B cell (primary cell): ENCODE results near the gene TES. TPM values are rescaled to one million over a fixed set of nuclear protein-coding genes. Genes with fewer than 3 reads are reported as not detected.

ENCODE experiments used
- ATAC-seq: fragments of 200-7000 bp; cut with Tn5 transposase; one replicate; pipeline ENCODE4 v1.10.0; 2021; ENCODE audit warnings: low read depth, mild to moderate bottlenecking, moderate number of reproducible peaks, moderate library complexity
- CTCF ChIA-PET: fragments of 350-600 bp; sonication (Branson Sonifier 250); formaldehyde crosslinking; loops from one replicate; lab custom pipeline; 2021; ENCODE audit warnings: antibody characterized with exemption, inconsistent platforms; lab: Charles Lee
- POLR2A ChIA-PET: fragments of 350-600 bp; sonication (Branson Sonifier 250); formaldehyde crosslinking; loops from one replicate; lab custom pipeline; 2021; ENCODE audit warnings: antibody characterized with exemption; lab: Charles Lee
- DNase-seq: peaks from one replicate; pipeline ENCODE4 v3.0.0; 2013
- H2AFZ ChIP-seq: 2 replicates; pipeline ENCODE4 v1.6.1; 2012; ENCODE audit warnings: mild to moderate bottlenecking, low read depth, low read length; ENCODE audit not compliant: insufficient read depth, poor library complexity, severe bottlenecking
- H3K27ac ChIP-seq, 2 donors: 1 replicate in 1 of 2; 2 replicates in 1 of 2; pipeline ENCODE4 v1.5.1; 2012 to 2013; ENCODE audit warnings: low read length in 2 of 2, mild to moderate bottlenecking in 2 of 2, moderate library complexity in 1 of 2
- H3K27me3 ChIP-seq, 4 experiments: fragments of 200-600 bp in 1 of 4; sonication (generic) in 1 of 4; replicated peaks in 1 of 4; 1 replicate in 2 of 4; 2 replicates in 2 of 4; pipeline versions ENCODE4 v1.6.1 to v1.7.0; 2013 to 2016; ENCODE audit warnings: low read length in 3 of 4, mild to moderate bottlenecking in 2 of 4, mixed read lengths in 1 of 4, moderate library complexity in 1 of 4; ENCODE audit not compliant: insufficient read depth in 4 of 4, control insufficient read depth in 3 of 4; ENCODE audit errors: control extremely low read depth in 1 of 4
- H3K36me3 ChIP-seq, 2 experiments: replicated peaks in 1 of 2; 1 replicate in 1 of 2; 2 replicates in 1 of 2; pipeline versions ENCODE4 v1.6.1 to v1.7.1; 2013; ENCODE audit warnings: low read length in 1 of 2; ENCODE audit not compliant: insufficient read depth in 2 of 2, control insufficient read depth in 1 of 2; ENCODE audit errors: control extremely low read depth in 1 of 2, extremely low read depth in 1 of 2
- H3K4me1 ChIP-seq, 2 donors: fragments of 200-600 bp in 1 of 2; sonication (generic) in 1 of 2; 1 replicate in 1 of 2; 2 replicates in 1 of 2; pipeline versions ENCODE4 v1.5.1 to v1.6.1; 2013 to 2017; ENCODE audit warnings: low read length in 2 of 2; ENCODE audit not compliant: control insufficient read depth in 2 of 2, insufficient read depth in 2 of 2
- H3K4me2 ChIP-seq: replicated peaks from 2 replicates; pipeline ENCODE3; 2012; ENCODE audit warnings: mild to moderate bottlenecking, low read depth, low read length; ENCODE audit not compliant: poor library complexity, severe bottlenecking
- H3K4me3 ChIP-seq, 5 experiments: fragments of 200-600 bp in 1 of 5; sonication (generic) in 1 of 5; 1 replicate in 3 of 5; 2 replicates in 2 of 5; pipeline versions ENCODE4 v1.5.1 to v1.7.0; 2011 to 2016; ENCODE audit warnings: low read length in 4 of 5, mild to moderate bottlenecking in 4 of 5, low read depth in 2 of 5, control low read depth in 1 of 5, moderate library complexity in 1 of 5; ENCODE audit not compliant: insufficient read depth in 1 of 5; ENCODE audit errors: control extremely low read depth in 1 of 5, extremely low read depth in 1 of 5
- H3K79me2 ChIP-seq: fragments of 200-600 bp; sonication (generic); one replicate; pipeline ENCODE4 v1.6.0; 2016; ENCODE audit warnings: low read length; ENCODE audit not compliant: control insufficient read depth, insufficient read depth
- H3K9ac ChIP-seq: fragments of 200-600 bp; sonication (generic); 2 replicates; pipeline ENCODE4 v1.6.1; 2017; ENCODE audit warnings: mild to moderate bottlenecking, low read length, moderate library complexity
- H3K9me3 ChIP-seq, 3 donors: one replicate each; pipeline versions ENCODE4 v1.6.1 to v1.7.1; 2013; ENCODE audit warnings: low read length in 2 of 3; ENCODE audit not compliant: control insufficient read depth in 2 of 3, insufficient read depth in 1 of 3; ENCODE audit errors: control extremely low read depth in 1 of 3
- H4K20me1 ChIP-seq: 2 replicates; pipeline ENCODE4 v1.6.0; 2012; ENCODE audit warnings: mild to moderate bottlenecking, low read length; ENCODE audit not compliant: insufficient read depth, control insufficient read depth, poor library complexity, severe bottlenecking
- H3K27ac Mint-ChIP-seq: one replicate; pipeline ENCODE4 v1.8.0; 2021; ENCODE audit warnings: mixed read lengths
- H3K27me3 Mint-ChIP-seq: one replicate; pipeline ENCODE4 v1.8.0; 2021; ENCODE audit warnings: mixed read lengths
- H3K4me1 Mint-ChIP-seq: one replicate; pipeline ENCODE4 v1.8.0; 2021; ENCODE audit warnings: mixed read lengths
- H3K4me3 Mint-ChIP-seq: one replicate; pipeline ENCODE4 v1.8.0; 2021; ENCODE audit warnings: mixed read lengths
- H3K9me3 Mint-ChIP-seq: one replicate; pipeline ENCODE4 v1.8.0; 2022; ENCODE audit warnings: mixed read lengths; ENCODE audit not compliant: insufficient read depth
- EZH2 ChIP-seq: IDR thresholded peaks from 2 replicates; pipeline ENCODE4 v1.6.1; 2012; ENCODE audit warnings: borderline replicate concordance, low read depth, mild to moderate bottlenecking, moderate library complexity, low read length; ENCODE audit not compliant: insufficient read depth, poor library complexity, severe bottlenecking
- WGBS: methylation state at CpG from one replicate; pipeline ENCODE4 v1.1.5; 2013; ENCODE audit warnings: missing lambda C conversion rate; ENCODE audit not compliant: insufficient coverage; 5-methylcytosine and 5-hydroxymethylcytosine counted together
- intact Hi-C: fragments of 100-400 bp; cut with micrococcal nuclease; formaldehyde crosslinking; loops from one replicate; pipeline ENCODE4 v1.10.0; 2022
- polyA minus RNA-seq: library from RNA; depleted of rRNA, polyadenylated mRNA; stranded (reverse); fragments of >200 nt; gene quantifications from 2 replicates; pipeline ENCODE4 v1.2.3, GENCODE V29; 2012
- polyA plus RNA-seq: library from polyadenylated mRNA; depleted of rRNA; stranded (reverse); fragments of >200 nt; gene quantifications from 2 replicates; pipeline ENCODE4 v1.2.3, GENCODE V29; 2012
- total RNA-seq, 2 donors: library from RNA; stranded (reverse); fragments of 120-200 nt in 1 of 2; gene quantifications; 1 replicate in 1 of 2; 2 replicates in 1 of 2; pipeline versions ENCODE4 v1.2.3 to v1.2.4, GENCODE V29; 2013 to 2022
- TF ChIP-seq, protein P1 (sequence below): fragments of 200-600 bp; IDR thresholded peaks from one replicate; pipeline ENCODE4 v1.8.0; 2022; ENCODE audit warnings: antibody characterized with exemption, mild to moderate bottlenecking

TES gene
- 62.5 and 62.7 TPM in 2 replicates for total RNA-seq
- total RNA-seq (2013) = 121 TPM
- polyA plus RNA-seq = 55.3 and 62.7 TPM in 2 replicates
- polyA minus RNA-seq = 65.4 and 70.6 TPM in 2 replicates

DNA sequence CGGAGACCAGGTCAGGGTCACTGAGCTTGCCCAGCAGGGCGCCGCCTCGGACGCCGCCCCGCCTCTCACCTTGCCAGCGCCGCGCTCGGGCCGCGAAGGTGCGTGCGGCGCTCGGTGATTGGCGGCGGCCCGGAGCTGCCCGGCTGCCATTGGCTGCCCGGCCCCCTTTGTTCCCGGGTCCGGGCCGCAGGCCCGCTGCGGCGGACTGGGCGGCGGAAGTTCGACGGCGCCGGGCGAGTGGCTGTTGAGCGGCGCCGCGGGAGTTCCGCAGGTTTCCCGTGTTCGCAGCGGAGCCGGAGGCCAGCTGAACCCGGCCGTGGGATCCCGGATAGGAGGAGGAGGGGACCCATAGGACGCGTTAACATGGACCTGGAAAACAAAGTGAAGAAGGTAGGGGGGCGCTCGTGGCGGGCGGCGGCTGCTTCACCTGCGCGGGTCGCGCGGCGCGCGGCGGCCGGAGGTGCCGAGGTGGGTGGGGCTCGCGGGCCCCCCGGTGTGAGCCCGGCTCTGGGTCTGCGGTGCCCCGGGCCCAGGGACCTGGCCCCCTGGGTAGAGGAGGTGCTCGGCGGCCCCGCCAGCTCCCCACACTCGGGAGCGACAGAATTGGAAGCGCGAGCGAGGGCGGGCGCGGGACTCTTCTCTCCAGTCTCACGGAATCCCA, at the start of gene TES:
Gene TES, plus strand, starts transcription at position 195 of the 661 bp plus-strand sequence. Its CDS starts 169 bp downstream, at position 364.
- CTCF ChIA-PET = interaction anchor here (0.6 to 6.1 kb wide), 20 partner anchors 10 to 380 kb away, joined by 3 to 48 read pairs (median 7); no protein-coding TSS in a partner anchor
- peak within 1 kb of the TSS; percentile 99 for H3K27ac Mint-ChIP-seq
- peak within 1 kb of the TSS; percentile 99 for H3K4me3 Mint-ChIP-seq
- intact Hi-C loops = loop anchor here (1.0 to 10.0 kb wide), 6 partner anchors 13 to 1286 kb away; partner anchors contain the start of genes CAPZA2 and MDFIC
- H3K9me3 Mint-ChIP-seq = no peaks in the 10 kb centered on the region
- no peaks in the 10 kb centered on the region for H3K9me3 ChIP-seq
- under 1% methylated on average over 83 of the region's 83 CpGs for WGBS
- peaks cover 10% of the 10 kb centered on the region for H4K20me1 ChIP-seq
- H3K4me1 ChIP-seq = peaks cover 32 to 35% of the 10 kb centered on the region in 2 donors
- no peak for TF ChIP-seq EZH2
- TF ChIP-seq, protein P1, sequence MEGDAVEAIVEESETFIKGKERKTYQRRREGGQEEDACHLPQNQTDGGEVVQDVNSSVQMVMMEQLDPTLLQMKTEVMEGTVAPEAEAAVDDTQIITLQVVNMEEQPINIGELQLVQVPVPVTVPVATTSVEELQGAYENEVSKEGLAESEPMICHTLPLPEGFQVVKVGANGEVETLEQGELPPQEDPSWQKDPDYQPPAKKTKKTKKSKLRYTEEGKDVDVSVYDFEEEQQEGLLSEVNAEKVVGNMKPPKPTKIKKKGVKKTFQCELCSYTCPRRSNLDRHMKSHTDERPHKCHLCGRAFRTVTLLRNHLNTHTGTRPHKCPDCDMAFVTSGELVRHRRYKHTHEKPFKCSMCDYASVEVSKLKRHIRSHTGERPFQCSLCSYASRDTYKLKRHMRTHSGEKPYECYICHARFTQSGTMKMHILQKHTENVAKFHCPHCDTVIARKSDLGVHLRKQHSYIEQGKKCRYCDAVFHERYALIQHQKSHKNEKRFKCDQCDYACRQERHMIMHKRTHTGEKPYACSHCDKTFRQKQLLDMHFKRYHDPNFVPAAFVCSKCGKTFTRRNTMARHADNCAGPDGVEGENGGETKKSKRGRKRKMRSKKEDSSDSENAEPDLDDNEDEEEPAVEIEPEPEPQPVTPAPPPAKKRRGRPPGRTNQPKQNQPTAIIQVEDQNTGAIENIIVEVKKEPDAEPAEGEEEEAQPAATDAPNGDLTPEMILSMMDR = no peak
- peak; percentile 79 for DNase-seq
- H3K4me1 Mint-ChIP-seq = peaks cover 44% of the 10 kb centered on the region
- peak within 1 kb of the TSS; percentile 70 to 97 (median 85) for H3K4me3 ChIP-seq
- H3K27me3 ChIP-seq = no peaks in the 10 kb centered on the region
- ATAC-seq = peak; percentile 87
- H3K27ac ChIP-seq = peak within 1 kb of the TSS; percentile 82 to 89
- no peaks in the 10 kb centered on the region for H3K36me3 ChIP-seq
- peak within 1 kb of the TSS; percentile 81 for H3K4me2 ChIP-seq
- POLR2A ChIA-PET = interaction anchor here (1.0 to 2.1 kb wide), 2 partner anchors 15 to 1287 kb away, joined by 3 to 5 read pairs; no protein-coding TSS in a partner anchor
- peak within 1 kb of the TSS; percentile 81 for H2AFZ ChIP-seq
- no peaks in the 10 kb centered on the region for H3K27me3 Mint-ChIP-seq
- H3K9ac ChIP-seq = peak within 1 kb of the TSS; percentile 93
- H3K79me2 ChIP-seq = peaks cover 42% of the 10 kb centered on the region

DNA sequence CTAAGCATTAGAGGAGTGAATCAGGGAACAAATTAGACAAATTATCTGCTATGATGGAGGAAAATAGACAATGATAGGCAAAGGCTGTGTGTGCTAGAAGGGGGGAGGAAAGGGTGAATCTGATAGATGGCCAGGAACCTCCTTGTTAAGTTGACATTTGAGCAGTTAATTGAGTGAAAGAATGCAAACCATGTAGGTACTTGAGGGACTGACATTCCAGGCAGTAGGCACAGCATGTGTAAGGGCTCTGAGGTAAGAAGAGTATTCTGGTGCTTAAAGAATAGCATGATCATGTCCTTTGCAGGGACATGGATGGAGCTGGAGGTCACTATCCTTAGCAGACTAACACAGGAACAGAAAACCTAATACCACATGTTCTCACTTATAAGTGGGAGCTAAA, 48.6 kb upstream of the TES start:
- H3K4me1 Mint-ChIP-seq = peaks cover 61% of the 10 kb centered on the region

More for the DNA sequence above, 48.6 kb upstream of the TES start:
- Histone ChIP-seq H3K36me3 (no peaks in the 10 kb centered on the region), H3K4me3 (no peak overlapping the region), H3K9ac (no peak overlapping the region), H3K27me3 (no peaks in the 10 kb centered on the region), H2AFZ (no peak overlapping the region), H3K79me2 (no peaks in the 10 kb centered on the region), H3K4me2 (no peak overlapping the region), H3K27ac (no peak overlapping the region), H4K20me1 (no peaks in the 10 kb centered on the region), H3K9me3 (no peaks in the 10 kb centered on the region), H3K4me1 (peaks cover 43 to 45% of the 10 kb centered on the region in 2 donors)
- ATAC-seq = no peak
- TF ChIP-seq, protein P1 = no peak
- TF ChIP-seq EZH2 = no peak
- DNase-seq = no peak
- CTCF ChIA-PET = interaction anchor here (1.1 to 2.4 kb wide), 5 partner anchors 11 to 63 kb away, joined by 3 to 26 read pairs (median 6); no protein-coding TSS in a partner anchor
- peak overlapping the region; percentile 83 for H3K27ac Mint-ChIP-seq
- no peaks in the 10 kb centered on the region for H3K9me3 Mint-ChIP-seq
- intact Hi-C loops = loop anchor here (2.0 to 10.0 kb wide), 2 partner anchors 513 to 703 kb away; partner anchors contain the start of gene MET
- H3K4me3 Mint-ChIP-seq = peak overlapping the region; percentile 32
- POLR2A ChIA-PET = no interaction called here
- H3K27me3 Mint-ChIP-seq = no peaks in the 10 kb centered on the region
